Measurements from ENCODE around the gene LRTM2. TPM values are rescaled to one million over a fixed set of nuclear protein-coding genes. Genes with fewer than 3 reads are reported as not detected.

Gene LRTM2
- polyA plus RNA-seq, 3 donors = 0.31 to 0.42 (median 0.33) TPM

- DNase-seq (ENCODE audit: low read depth in 3 of 3, low spot score in 2 of 3) = peak in 1 of 3 donors; percentile 68
Observed at GRCh38 chr12:1839956-1840951, 19.9 kb downstream of the LRTM2 start.

GRCh38 chr12:1840981-1841425 is 20.6 kb downstream of the LRTM2 start:
- no peak for DNase-seq (ENCODE audit: low read depth in 3 of 3, low spot score in 2 of 3)

DNA sequence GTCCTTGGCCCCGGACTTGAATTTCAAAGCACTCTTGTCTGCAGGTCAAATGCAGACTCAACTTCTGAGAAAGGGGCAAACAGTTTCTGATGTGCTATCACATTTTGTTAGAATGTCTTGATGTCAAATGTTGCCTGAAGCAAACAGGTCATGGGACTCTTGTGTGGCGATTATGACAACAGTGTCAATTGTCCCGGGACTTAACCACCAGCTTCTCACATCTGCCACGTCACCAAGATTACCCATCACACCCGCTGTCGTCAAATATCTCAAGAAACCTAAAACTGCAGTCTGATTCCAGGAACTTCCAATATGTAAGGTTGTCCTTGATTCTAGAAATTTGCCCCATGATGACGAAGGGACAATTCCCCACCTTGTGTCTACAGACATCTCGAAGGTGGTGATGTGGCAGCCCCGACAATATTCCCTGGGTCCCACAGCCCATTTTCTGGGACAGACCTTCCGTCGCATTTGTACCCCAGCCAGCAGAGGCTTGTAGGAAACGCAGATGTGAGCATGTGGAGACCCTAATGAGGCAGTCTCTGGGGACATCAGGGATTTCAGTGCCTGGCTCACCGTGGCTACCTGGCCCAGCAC is 21.3 kb downstream of the LRTM2 start:
- DNase-seq (ENCODE audit: low read depth in 3 of 3, low spot score in 2 of 3) = no peak

GRCh38 chr12:1842183-1842904 is 22.0 kb downstream of the LRTM2 start:
- no peak for DNase-seq (ENCODE audit: low read depth in 3 of 3, low spot score in 2 of 3)

- DNase-seq (ENCODE audit: low read depth in 3 of 3, low spot score in 2 of 3) = no peak
Observed at GRCh38 chr12:1842905-1843640, 22.7 kb downstream of the LRTM2 start.

DNA sequence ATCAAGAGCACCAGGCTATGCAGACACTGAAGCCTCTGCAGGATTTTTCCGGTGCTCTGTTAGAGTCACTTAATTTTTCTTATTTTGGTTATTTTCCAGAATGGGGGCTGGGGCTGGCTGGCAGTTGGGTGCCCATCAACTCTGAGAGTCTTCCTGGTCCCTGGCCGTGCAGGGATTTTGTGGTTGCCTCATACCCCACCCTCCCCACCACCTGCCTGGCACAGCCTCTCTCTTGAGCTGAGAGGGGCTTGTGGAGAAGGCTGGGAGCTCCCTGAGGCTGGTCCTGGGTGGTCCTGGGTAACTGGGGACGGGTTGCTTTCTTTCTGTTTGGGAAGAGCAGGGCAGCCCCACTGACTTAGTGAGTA is 23.3 kb downstream of the LRTM2 start:
- DNase-seq (ENCODE audit: low read depth in 3 of 3, low spot score in 2 of 3) = no peak

GRCh38 chr12:1844223-1844622 is 23.9 kb downstream of the LRTM2 start:
- no peak for DNase-seq (ENCODE audit: low read depth in 3 of 3, low spot score in 2 of 3)

GRCh38 chr12:1844661-1845409 is 24.5 kb downstream of the LRTM2 start:
- no peak for DNase-seq (ENCODE audit: low read depth in 3 of 3, low spot score in 2 of 3)

DNA sequence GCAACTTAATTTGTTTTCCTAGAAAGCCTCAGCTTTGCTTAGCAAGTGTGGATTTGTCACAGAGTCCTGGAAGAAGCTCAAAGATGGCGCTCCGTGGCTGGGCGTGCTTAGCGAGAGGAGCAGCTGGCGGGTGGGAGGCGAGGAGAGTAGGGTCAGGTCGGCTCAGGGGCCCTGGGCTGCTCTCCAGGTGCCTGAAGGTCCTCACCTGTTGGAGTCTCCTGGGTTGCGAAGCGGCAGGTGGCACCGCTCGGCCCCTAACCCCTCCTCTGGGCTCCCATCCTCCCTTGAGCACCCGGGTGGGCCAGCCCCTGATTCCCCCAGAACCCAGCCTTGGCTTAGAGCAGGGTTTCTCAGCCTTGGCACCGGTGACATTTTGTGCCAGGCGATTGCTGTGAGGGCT is 25.1 kb downstream of the LRTM2 start:
- no peak for DNase-seq (ENCODE audit: low read depth in 3 of 3, low spot score in 2 of 3)

DNA sequence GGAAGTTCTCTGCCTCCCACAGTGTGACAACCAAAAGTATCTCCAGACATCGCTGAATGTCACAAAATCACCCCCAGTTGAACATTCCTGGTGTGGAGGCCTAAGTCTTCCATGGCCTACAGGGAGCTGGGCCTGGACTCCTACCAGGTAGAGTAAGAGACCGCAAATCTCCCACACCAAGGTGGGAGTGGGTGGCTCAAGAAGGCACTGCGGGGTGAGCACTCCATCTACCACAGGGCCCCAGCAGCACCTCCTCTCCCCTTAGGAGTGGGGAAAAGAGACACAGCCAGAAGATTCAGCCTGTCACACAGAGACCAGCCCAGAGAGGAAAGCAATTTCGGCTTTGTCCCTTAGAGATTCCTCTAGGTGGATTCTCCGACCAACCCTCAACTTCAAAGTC is 25.5 kb downstream of the LRTM2 start:
- DNase-seq (ENCODE audit: low read depth in 3 of 3, low spot score in 2 of 3) = no peak

GRCh38 chr12:1846421-1847405 is 26.3 kb downstream of the LRTM2 start:
- no peak for DNase-seq (ENCODE audit: low read depth in 3 of 3, low spot score in 2 of 3)

DNA sequence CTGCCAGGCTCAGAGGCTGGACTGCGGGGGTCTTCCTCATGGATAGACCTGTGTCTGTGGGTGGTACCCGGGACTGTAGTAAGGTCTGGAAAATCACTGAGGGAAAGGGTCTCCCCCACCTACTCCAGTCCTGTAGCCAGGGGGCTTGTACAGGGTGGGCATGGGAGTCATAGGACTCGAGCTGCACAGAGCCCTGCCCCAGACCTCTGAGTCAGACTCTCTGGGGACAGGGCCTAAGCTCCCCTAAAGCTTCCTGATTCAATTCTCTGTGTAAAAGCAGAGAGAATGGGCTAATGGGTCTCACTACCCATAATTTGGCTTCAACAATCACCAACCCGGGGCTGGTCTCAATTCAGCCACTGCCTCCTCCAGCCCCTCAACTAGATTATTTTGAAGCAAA is 27.0 kb downstream of the LRTM2 start:
- no peak for DNase-seq (ENCODE audit: low read depth in 3 of 3, low spot score in 2 of 3)

- DNase-seq (ENCODE audit: low read depth in 3 of 3, low spot score in 2 of 3) = no peak
Observed at GRCh38 chr12:1848146-1848545, 27.8 kb downstream of the LRTM2 start.

- DNase-seq (ENCODE audit: low read depth in 3 of 3, low spot score in 2 of 3) = no peak
Observed at GRCh38 chr12:1848745-1849144, 28.4 kb downstream of the LRTM2 start.

GRCh38 chr12:1851151-1851701 is 30.9 kb downstream of the LRTM2 start:
- no peak for DNase-seq (ENCODE audit: low read depth in 3 of 3, low spot score in 2 of 3)

DNA sequence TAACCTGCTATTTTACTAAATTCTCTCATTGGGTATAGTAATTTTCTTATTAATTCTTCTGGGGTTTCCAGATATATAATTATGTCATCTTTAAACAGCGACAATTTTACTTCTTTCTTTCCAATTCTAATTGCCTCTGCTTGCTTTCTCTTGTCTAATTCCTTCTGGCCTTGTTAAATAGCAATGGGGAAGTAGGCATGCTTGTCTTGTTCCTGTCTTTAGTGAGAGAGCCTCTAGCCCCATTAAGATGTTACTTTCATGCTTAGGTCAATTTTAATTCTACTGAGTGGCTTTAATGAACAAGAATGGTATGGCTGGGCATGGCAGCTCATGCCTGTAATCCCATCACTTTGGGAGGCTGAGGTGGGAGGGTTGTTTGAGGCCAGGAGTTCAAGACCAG is 31.7 kb downstream of the LRTM2 start:
- no peak for DNase-seq (ENCODE audit: low read depth in 3 of 3, low spot score in 2 of 3)

DNA sequence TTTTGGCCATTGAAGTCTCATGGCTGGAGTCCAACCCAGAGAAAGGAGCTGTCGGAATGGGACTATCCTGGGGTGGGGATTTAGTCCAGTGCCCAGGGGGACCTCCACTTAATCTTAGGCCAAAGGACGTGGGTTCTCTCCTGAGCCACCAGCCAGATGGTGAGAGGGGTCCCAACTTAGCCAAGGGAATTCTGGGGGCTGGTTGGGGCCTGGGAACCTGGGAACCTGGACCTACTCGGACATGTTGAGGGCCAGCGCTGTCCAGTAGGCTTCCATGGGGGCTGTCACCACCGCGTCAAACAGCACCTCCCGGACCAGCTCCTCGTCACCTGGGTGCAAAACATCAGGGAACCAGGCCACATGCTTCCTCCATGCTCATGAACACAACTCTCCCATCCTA is 33.4 kb downstream of the LRTM2 start:
- DNase-seq (ENCODE audit: low read depth in 3 of 3, low spot score in 2 of 3) = no peak

DNA sequence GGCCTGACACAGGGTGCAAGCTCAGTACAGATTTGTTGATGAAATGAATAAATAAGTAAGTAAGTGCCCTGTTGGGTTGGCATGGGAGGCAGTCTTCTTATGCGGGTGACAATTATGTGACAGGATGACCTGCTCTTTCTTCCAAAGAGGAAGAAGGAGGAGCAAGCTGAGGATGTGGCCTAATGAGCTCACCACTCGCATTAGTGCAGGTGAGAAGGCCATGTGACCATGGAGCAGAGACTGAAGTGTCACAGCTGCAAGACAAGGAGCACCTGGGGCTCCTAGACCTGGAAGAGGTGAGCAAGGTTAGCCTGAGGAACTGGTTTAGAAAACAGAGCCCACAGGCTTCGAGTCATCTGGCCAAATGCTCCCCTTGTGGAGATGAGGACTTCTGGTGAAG is 34.9 kb downstream of the LRTM2 start:
- no peak for DNase-seq (ENCODE audit: low read depth in 3 of 3, low spot score in 2 of 3)

- DNase-seq (ENCODE audit: low read depth in 3 of 3, low spot score in 2 of 3) = no peak
Observed at GRCh38 chr12:1857086-1857485, 36.7 kb downstream of the LRTM2 start.
